ENCODE measurements around the gene ESRRA. TPM values are rescaled to one million over a fixed set of nuclear protein-coding genes. Genes with fewer than 3 reads are reported as not detected.

The ESRRA gene
- total RNA-seq, 1 donor from 2014 or later: 42.3 TPM

- DNase-seq (ENCODE audit: low spot score): no peak
- no peaks in the 10 kb centered on the region for H3K36me3 Mint-ChIP-seq (ENCODE audit: low read depth, unreplicated experiment)
Measured at GRCh38 chr11:64352099-64352994, 47.0 kb downstream of the ESRRA start.

GRCh38 chr11:64352995-64353714, 47.8 kb downstream of the ESRRA start:
- Mint-ChIP-seq H3K36me3 (ENCODE audit: low read depth, unreplicated experiment) (no peaks in the 10 kb centered on the region), H3K27me3 (ENCODE audit: unreplicated experiment) (peaks cover 4% of the 10 kb centered on the region), H3K4me3 (ENCODE audit: unreplicated experiment) (no peak overlapping the region), H3K4me1 (ENCODE audit: unreplicated experiment) (peaks cover 10% of the 10 kb centered on the region), H3K9me3 (ENCODE audit: unreplicated experiment) (no peaks in the 10 kb centered on the region), H3K27ac (ENCODE audit: unreplicated experiment) (no peak overlapping the region)
- DNase-seq (ENCODE audit: low spot score): no peak
- no peak for TF ChIP-seq CTCF (IDR thresholded peaks at IDR 0.05; ENCODE audit: unreplicated experiment)

More at GRCh38 chr11:64352099-64352994, 47.0 kb downstream of the ESRRA start:
- Mint-ChIP-seq H3K4me3 (ENCODE audit: unreplicated experiment) (no peak overlapping the region), H3K4me1 (ENCODE audit: unreplicated experiment) (peaks cover 10% of the 10 kb centered on the region), H3K27me3 (ENCODE audit: unreplicated experiment) (peaks cover 5% of the 10 kb centered on the region), H3K9me3 (ENCODE audit: unreplicated experiment) (no peaks in the 10 kb centered on the region), H3K27ac (ENCODE audit: unreplicated experiment) (no peak overlapping the region)
- TF ChIP-seq CTCF (IDR thresholded peaks at IDR 0.05; ENCODE audit: unreplicated experiment): no peak

GRCh38 chr11:64353715-64354506, 48.6 kb downstream of the ESRRA start:
- H3K27ac Mint-ChIP-seq (ENCODE audit: unreplicated experiment): no peak overlapping the region
- DNase-seq (ENCODE audit: low spot score): no peak
- peaks cover 10% of the 10 kb centered on the region for H3K4me1 Mint-ChIP-seq (ENCODE audit: unreplicated experiment)
- H3K27me3 Mint-ChIP-seq (ENCODE audit: unreplicated experiment): peaks cover 4% of the 10 kb centered on the region
- H3K9me3 Mint-ChIP-seq (ENCODE audit: unreplicated experiment): no peaks in the 10 kb centered on the region
- no peak overlapping the region for H3K4me3 Mint-ChIP-seq (ENCODE audit: unreplicated experiment)
- no peaks in the 10 kb centered on the region for H3K36me3 Mint-ChIP-seq (ENCODE audit: low read depth, unreplicated experiment)
- no peak for TF ChIP-seq CTCF (IDR thresholded peaks at IDR 0.05; ENCODE audit: unreplicated experiment)

- DNase-seq (ENCODE audit: low spot score): peak; percentile 78
- no peaks in the 10 kb centered on the region for H3K9me3 Mint-ChIP-seq (ENCODE audit: unreplicated experiment)
- H3K4me1 Mint-ChIP-seq (ENCODE audit: unreplicated experiment): peaks cover 15% of the 10 kb centered on the region
- H3K36me3 Mint-ChIP-seq (ENCODE audit: low read depth, unreplicated experiment): no peaks in the 10 kb centered on the region
- H3K27ac Mint-ChIP-seq (ENCODE audit: unreplicated experiment): peak overlapping the region; percentile 30
- peak; percentile 19 for TF ChIP-seq CTCF (IDR thresholded peaks at IDR 0.05; ENCODE audit: unreplicated experiment)
- no peak overlapping the region for H3K4me3 Mint-ChIP-seq (ENCODE audit: unreplicated experiment)
- peaks cover 4% of the 10 kb centered on the region for H3K27me3 Mint-ChIP-seq (ENCODE audit: unreplicated experiment)
Measured at GRCh38 chr11:64355078-64355940, 50.0 kb downstream of the ESRRA start.
